ENCODE data around the gene DACH1.

DNA sequence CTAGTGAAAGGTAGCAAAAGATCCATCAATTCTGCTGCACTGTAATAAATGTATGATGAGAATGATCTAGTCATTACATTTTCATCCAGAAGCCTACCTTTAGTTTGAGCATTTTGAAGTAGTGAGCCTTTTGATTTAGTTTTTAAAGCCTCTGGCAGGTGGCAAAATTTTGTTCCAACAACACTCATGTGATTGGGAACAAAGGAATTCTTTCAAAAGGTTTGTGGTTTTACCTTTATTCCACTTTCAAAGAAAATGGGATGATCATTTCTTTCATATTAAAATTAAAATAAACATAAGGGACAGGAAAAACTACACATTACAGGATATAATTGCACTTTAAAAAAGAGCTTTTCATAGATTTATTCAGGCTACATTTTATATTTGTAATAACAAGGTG is 260.2 kb downstream of the DACH1 start:
- TF ChIP-seq CTCF (IDR thresholded peaks at IDR 0.05 in 4 of 5, conservative IDR thresholded peaks at IDR 0.05 in 1 of 5): no peak
- no peak for TF ChIP-seq POLR2A (IDR thresholded peaks at IDR 0.05)
